GM12878 (cell line): ENCODE data around the gene IQCH.

Experiments used
- CTCF ChIP-seq, 3 experiments: IDR thresholded peaks in 2 of 3; conservative IDR thresholded peaks in 1 of 3; 2 replicates each; pipeline ENCODE4 v1.5.1; 2011; ENCODE audit warnings: low read depth in 3 of 3, low read length in 3 of 3, mild to moderate bottlenecking in 3 of 3, control low read depth in 2 of 3, moderate library complexity in 2 of 3, inconsistent platforms in 1 of 3, mixed read lengths in 1 of 3; ENCODE audit not compliant: control insufficient read depth in 2 of 3, insufficient read depth in 1 of 3; ENCODE audit errors: extremely low read depth in 1 of 3
- FOS ChIP-seq: IDR thresholded peaks from 3 replicates; pipeline ENCODE4 v1.6.1; 2011; ENCODE audit warnings: borderline replicate concordance; ENCODE audit not compliant: insufficient read length; ENCODE audit errors: extremely low read depth
- HDAC2 ChIP-seq: fragments of 200-600 bp; sonication (generic); IDR thresholded peaks from 2 replicates; pipeline ENCODE4 v1.6.1; 2017
- POLR2A ChIP-seq: IDR thresholded peaks from 2 replicates; pipeline ENCODE4 v1.6.1; 2011; ENCODE audit warnings: low read depth, mild to moderate bottlenecking, low read length

- TF ChIP-seq POLR2A, result no peak
- no peak for TF ChIP-seq FOS
- TF ChIP-seq HDAC2, result no peak
- TF ChIP-seq CTCF (IDR thresholded peaks at IDR 0.05 in 2 of 3, conservative IDR thresholded peaks at IDR 0.05 in 1 of 3; ENCODE audit: control insufficient read depth in 2 of 3, extremely low read depth in 1 of 3, insufficient read depth in 1 of 3, low read depth in 3 of 3, low read length in 3 of 3), result no peak
These were observed 41.6 kb downstream of the IQCH start for GRCh38 chr15:67296188-67296587.
